Stimulated activated effector memory CD8-positive, alpha-beta T cell treated with anti-CD3 and anti-CD28 coated beads, Interleukin-12 subunit alpha, Interleukin-12 subunit beta, amount 100 ng/mL, for 72 hours (primary cell): ENCODE data around the gene ZC3HAV1.
"Not testable (repeated sequence)": the region's sequence is repeated elsewhere in the genome, so short reads cannot be mapped to it uniquely, and the experiment has no call there.

Source experiments
- ATAC-seq: fragments of 150-1000 bp; cut with Tn5 transposase; 2 replicates; pipeline ENCODE4 v1.10.0; 2021
- DNase-seq, 2 donors: peaks; one replicate each; pipeline ENCODE4 v3.0.0; 2021 to 2022; ENCODE audit warnings: low spot score in 2 of 2
- H3K27ac Mint-ChIP-seq: one replicate; pipeline ENCODE4 v1.8.0; 2022; ENCODE audit warnings: mild to moderate bottlenecking, mixed read lengths
- H3K36me3 Mint-ChIP-seq: one replicate; pipeline ENCODE4 v1.8.0; 2022; ENCODE audit warnings: mild to moderate bottlenecking, mixed read lengths
- H3K4me1 Mint-ChIP-seq: one replicate; pipeline ENCODE4 v1.8.0; 2022; ENCODE audit warnings: mixed read lengths
- H3K4me3 Mint-ChIP-seq: one replicate; pipeline ENCODE4 v1.8.0; 2022; ENCODE audit warnings: mild to moderate bottlenecking, mixed read lengths
- H3K9me3 Mint-ChIP-seq: one replicate; pipeline ENCODE4 v1.8.0; 2022; ENCODE audit warnings: mixed read lengths

Gene ZC3HAV1

DNA sequence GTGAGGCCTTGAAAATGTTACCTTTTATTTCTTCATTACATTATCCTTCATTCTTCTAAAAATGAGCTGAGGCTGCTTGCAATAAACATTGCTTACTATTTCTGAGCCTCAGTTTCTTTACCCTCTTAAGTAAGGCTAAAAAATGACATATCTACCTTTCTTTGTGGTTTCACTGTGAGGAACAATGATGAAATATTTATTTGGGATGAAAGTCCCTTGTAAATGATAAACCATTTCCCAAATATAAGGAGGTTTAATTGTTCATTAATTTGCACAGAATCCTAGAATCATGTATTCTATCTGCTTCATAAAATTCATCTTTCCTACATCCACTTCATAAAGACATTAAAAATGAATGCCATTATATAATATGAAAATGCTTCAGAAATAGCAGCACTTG is 27.9 kb downstream of the ZC3HAV1 start:
- H3K4me1 Mint-ChIP-seq: peaks cover 68% of the 10 kb centered on the region

DNA sequence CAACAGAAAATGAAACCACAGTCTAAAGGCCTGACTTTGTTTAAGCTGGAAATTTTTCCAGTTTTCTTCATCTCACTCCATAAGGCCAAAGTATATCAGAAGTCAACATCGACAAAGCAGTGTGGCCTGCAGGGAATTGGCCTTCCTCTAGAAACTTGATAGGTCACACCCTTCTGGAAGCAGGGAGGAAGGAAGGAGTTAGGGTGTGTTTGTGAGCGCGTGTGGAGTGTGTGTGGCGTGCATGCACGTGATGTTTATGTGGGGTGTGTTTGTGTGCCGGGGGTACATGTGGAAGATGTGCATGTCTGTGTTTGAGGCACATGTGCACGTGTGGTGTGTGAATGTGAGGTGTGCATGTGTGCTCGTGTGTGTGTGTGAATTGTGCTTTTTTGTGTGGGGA is 28.6 kb downstream of the ZC3HAV1 start:
- Mint-ChIP-seq H3K27ac (peak overlapping the region; percentile 75), H3K9me3 (no peaks in the 10 kb centered on the region), H3K4me3 (peak overlapping the region; percentile 1), H3K36me3 (peaks cover 100% of the 10 kb centered on the region), H3K4me1 (peaks cover 61% of the 10 kb centered on the region)
- no peak for DNase-seq
- ATAC-seq: no peak

More for the DNA sequence above, 27.9 kb downstream of the ZC3HAV1 start:
- Mint-ChIP-seq H3K27ac (no peak overlapping the region), H3K9me3 (no peaks in the 10 kb centered on the region), H3K36me3 (peaks cover 100% of the 10 kb centered on the region), H3K4me3 (no peak overlapping the region)
- DNase-seq (no peak), ATAC-seq (no peak)

GRCh38 chr7:139079861-139080260 is 29.7 kb downstream of the ZC3HAV1 start:
- H3K4me1 Mint-ChIP-seq: peaks cover 51% of the 10 kb centered on the region
- ATAC-seq (no peak), DNase-seq (no peak)
- no peaks in the 10 kb centered on the region for H3K9me3 Mint-ChIP-seq
- H3K36me3 Mint-ChIP-seq: peaks cover 100% of the 10 kb centered on the region
- no peak overlapping the region for H3K4me3 Mint-ChIP-seq
- peak overlapping the region; percentile 75 for H3K27ac Mint-ChIP-seq

- no peak for DNase-seq
- no peaks in the 10 kb centered on the region for H3K9me3 Mint-ChIP-seq
- peaks cover 43% of the 10 kb centered on the region for H3K4me1 Mint-ChIP-seq
- H3K36me3 Mint-ChIP-seq: peaks cover 100% of the 10 kb centered on the region
- peak overlapping the region; percentile 75 for H3K27ac Mint-ChIP-seq
- H3K4me3 Mint-ChIP-seq: no peak overlapping the region
- ATAC-seq: no peak
Observed at GRCh38 chr7:139078911-139079310, 30.6 kb downstream of the ZC3HAV1 start.

GRCh38 chr7:139078399-139078798 is 31.1 kb downstream of the ZC3HAV1 start:
- Mint-ChIP-seq H3K9me3 (no peaks in the 10 kb centered on the region), H3K4me3 (no peak overlapping the region), H3K4me1 (peaks cover 42% of the 10 kb centered on the region), H3K27ac (peak overlapping the region; percentile 75), H3K36me3 (peaks cover 100% of the 10 kb centered on the region)
- DNase-seq (no peak), ATAC-seq (no peak)

DNA sequence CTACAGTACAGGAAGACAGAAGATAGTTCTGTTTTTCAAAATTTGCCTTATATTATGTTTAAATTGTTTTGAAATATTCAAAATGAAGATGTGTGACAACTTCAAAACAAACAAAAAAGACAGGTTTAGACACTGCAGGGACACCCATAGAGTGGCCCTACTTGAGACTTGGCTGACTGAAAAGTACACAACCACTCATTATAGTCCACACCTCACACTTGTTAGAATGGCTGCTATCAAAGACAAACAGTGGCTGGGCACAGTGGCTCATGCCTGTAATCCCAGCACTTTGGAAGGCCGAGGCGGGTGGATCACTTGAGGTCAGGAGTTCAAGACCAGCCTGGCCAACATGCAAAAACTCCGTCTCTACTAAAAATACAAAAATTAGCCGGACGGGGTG is 31.8 kb downstream of the ZC3HAV1 start:
- H3K4me3 Mint-ChIP-seq, ATAC-seq, H3K9me3 Mint-ChIP-seq, DNase-seq: not testable (repeated sequence)
- Mint-ChIP-seq H3K4me1 (peaks cover 45% of the 10 kb centered on the region), H3K36me3 (peaks cover 100% of the 10 kb centered on the region), H3K27ac (peak overlapping the region; percentile 61)

DNA sequence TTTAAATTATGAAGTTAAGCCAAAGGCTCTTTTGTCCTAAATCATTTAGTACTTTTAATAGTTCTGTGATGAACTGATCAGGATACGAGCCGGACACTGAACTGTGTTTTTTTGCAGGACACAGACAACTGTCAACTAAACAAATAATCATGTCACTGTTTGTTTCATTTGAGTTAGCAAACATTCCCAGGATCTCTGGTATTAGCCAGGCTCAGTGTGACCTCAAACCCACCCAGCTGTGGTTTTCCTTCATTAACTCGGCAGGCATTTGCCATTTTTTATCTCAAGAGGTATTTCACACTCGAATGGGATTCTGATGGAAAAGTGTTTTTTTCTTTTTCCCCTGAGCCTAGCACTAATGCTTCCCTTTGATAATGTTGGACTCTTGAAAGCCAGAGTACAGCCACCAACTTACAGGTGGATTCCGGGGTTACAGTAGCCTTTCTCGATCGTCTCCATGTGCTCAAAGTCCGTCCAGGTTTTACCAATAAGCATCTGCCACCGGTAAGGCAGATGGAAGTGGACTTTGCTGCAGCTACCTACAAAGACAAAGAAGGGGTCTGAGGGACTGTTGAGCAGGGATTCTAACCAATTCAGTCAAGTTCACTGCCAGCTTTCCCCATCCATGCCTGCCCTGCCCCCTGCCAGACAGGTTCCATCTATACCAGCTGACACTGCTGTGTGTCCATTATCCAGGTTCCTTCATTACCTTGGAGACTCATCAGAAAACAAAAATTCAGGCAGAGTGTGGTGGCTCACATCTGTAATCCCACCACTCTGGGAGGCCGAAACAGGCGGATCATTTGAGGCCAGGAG is 33.4 kb downstream of the ZC3HAV1 start:
- DNase-seq (no peak), ATAC-seq (no peak)
- no peak overlapping the region for H3K27ac Mint-ChIP-seq
- no peak overlapping the region for H3K4me3 Mint-ChIP-seq
- H3K9me3 Mint-ChIP-seq: no peaks in the 10 kb centered on the region
- peaks cover 56% of the 10 kb centered on the region for H3K4me1 Mint-ChIP-seq
- H3K36me3 Mint-ChIP-seq: peaks cover 100% of the 10 kb centered on the region

GRCh38 chr7:139075031-139075652 is 34.4 kb downstream of the ZC3HAV1 start:
- Mint-ChIP-seq H3K9me3 (no peaks in the 10 kb centered on the region), H3K36me3 (peaks cover 100% of the 10 kb centered on the region), H3K4me3 (no peak overlapping the region), H3K27ac (peak overlapping the region; percentile 63), H3K4me1 (peaks cover 47% of the 10 kb centered on the region)
- ATAC-seq (peak; percentile 87), DNase-seq (peak; percentile 38 to 79)

- ATAC-seq (no peak), DNase-seq (no peak)
- Mint-ChIP-seq H3K4me3 (peak overlapping the region; percentile 47), H3K27ac (peak overlapping the region; percentile 80), H3K9me3 (no peaks in the 10 kb centered on the region), H3K36me3 (peaks cover 100% of the 10 kb centered on the region), H3K4me1 (peaks cover 31% of the 10 kb centered on the region)
Observed at GRCh38 chr7:139072796-139073195, 36.7 kb downstream of the ZC3HAV1 start.

- H3K4me1 Mint-ChIP-seq: peaks cover 31% of the 10 kb centered on the region
- DNase-seq (no peak), ATAC-seq (peak; percentile 60)
- no peaks in the 10 kb centered on the region for H3K9me3 Mint-ChIP-seq
- peaks cover 100% of the 10 kb centered on the region for H3K36me3 Mint-ChIP-seq
- peak overlapping the region; percentile 47 for H3K4me3 Mint-ChIP-seq
- peak overlapping the region; percentile 80 for H3K27ac Mint-ChIP-seq
Observed at GRCh38 chr7:139071680-139072079, 37.8 kb downstream of the ZC3HAV1 start.

DNA sequence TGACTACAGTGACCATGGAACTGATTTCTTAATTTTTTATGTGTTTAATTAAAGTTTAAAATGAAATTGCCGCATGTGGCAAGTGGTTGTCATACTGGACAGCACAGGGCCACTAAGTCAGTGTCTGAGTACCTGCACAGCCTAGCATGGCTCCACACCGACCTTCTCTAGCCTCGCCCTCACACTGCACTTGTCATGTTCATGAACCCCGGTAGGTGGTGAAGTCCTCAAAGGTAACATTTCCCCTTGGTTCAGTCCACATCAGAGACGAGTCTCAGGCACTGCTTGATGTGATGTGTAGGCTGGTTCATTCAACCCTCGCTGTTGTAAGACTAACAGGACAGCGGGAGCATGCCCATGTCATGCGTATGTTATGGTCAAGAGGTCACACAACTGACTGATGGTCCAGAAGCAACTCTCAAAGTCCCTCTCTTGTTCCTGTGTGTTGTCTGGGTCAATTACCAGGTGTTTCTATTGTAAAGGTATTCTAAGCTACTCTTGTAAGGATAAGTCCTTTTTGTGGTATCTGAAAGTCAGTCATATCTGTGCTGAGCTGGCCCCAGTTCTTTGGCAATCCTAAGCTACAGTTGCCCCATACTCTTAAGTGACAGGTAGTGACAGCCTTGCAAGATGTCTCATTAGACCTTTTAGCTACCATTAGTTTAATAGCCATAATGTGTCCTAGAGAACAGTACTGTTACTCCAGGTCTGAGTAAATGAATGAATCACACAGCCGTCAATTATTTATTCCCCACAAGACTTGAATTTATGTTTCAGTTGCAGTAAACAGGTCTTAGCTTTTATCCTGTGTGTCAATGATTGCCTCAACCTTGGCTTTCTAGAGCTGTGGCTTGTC is 40.7 kb downstream of the ZC3HAV1 start:
- no peak for DNase-seq
- Mint-ChIP-seq H3K9me3 (no peaks in the 10 kb centered on the region), H3K27ac (peak overlapping the region; percentile 79), H3K36me3 (peaks cover 100% of the 10 kb centered on the region), H3K4me1 (peaks cover 46% of the 10 kb centered on the region), H3K4me3 (no peak overlapping the region)
- peak; percentile 51 for ATAC-seq

DNA sequence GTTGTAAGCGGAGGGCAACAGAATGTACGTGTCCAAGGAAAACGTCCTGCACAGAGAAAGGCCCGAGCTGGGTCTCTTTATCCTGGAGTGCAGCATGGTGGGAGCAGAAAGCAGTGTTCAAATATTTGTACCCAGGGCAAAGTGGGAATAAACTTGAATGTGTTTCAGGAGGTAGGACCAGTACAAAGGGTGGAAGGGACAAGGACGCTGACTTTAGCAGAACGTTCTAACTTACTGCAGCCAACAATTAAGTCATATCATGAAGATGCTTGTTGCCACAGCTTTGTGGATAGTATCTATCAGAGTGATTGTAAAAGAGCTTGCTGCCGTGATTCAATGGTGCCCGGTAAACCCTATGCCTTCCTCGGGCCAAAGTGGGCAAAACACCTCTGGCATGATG is 43.2 kb downstream of the ZC3HAV1 start:
- no peaks in the 10 kb centered on the region for H3K9me3 Mint-ChIP-seq
- H3K4me3 Mint-ChIP-seq: no peak overlapping the region
- peaks cover 45% of the 10 kb centered on the region for H3K4me1 Mint-ChIP-seq
- no peak for DNase-seq
- no peak for ATAC-seq
- peaks cover 100% of the 10 kb centered on the region for H3K36me3 Mint-ChIP-seq
- peak overlapping the region; percentile 83 for H3K27ac Mint-ChIP-seq

GRCh38 chr7:139065323-139065722 is 44.2 kb downstream of the ZC3HAV1 start:
- DNase-seq (no peak), ATAC-seq (no peak)
- no peaks in the 10 kb centered on the region for H3K9me3 Mint-ChIP-seq
- H3K36me3 Mint-ChIP-seq: peaks cover 100% of the 10 kb centered on the region
- H3K4me1 Mint-ChIP-seq: peaks cover 54% of the 10 kb centered on the region
- H3K4me3 Mint-ChIP-seq: no peak overlapping the region
- peak overlapping the region; percentile 83 for H3K27ac Mint-ChIP-seq

- Mint-ChIP-seq H3K36me3 (peaks cover 100% of the 10 kb centered on the region), H3K4me1 (peaks cover 51% of the 10 kb centered on the region), H3K4me3 (no peak overlapping the region), H3K9me3 (no peaks in the 10 kb centered on the region), H3K27ac (peak overlapping the region; percentile 84)
- ATAC-seq: peak; percentile 69
- DNase-seq: no peak
Observed at GRCh38 chr7:139061416-139061815, 48.1 kb downstream of the ZC3HAV1 start.

DNA sequence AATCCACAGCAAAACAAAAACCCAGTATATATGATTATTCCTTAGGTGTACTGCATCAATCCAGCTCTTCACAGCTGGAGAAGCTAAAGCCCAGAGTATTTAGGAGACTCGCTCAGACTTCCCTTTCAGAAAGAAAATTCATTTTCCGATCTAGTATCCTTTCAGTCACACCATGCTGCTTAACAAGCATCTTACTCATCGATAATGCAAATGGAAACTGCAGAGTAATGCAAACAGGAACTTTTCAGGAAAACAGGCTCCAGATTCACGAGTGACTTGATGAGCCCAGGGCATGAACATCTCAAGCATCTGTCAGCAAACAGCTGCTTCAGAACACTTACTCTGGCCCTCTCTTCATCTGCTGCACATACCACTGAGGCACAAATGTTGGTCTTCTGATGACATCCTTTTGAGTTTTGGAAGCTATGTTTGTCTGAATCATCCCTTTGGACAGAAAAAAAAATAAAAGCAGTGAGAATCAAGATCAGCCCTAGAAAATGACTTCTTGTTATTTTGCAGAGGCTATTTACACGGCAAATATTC is 48.8 kb downstream of the ZC3HAV1 start:
- H3K27ac Mint-ChIP-seq: peak overlapping the region; percentile 84
- H3K4me3 Mint-ChIP-seq: peak overlapping the region; percentile 4
- ATAC-seq (no peak), DNase-seq (no peak)
- peaks cover 100% of the 10 kb centered on the region for H3K36me3 Mint-ChIP-seq
- peaks cover 47% of the 10 kb centered on the region for H3K4me1 Mint-ChIP-seq
- no peaks in the 10 kb centered on the region for H3K9me3 Mint-ChIP-seq
